GM23338 (cell line): ENCODE results near the gene PEAR1. TPM values are rescaled to one million over a fixed set of nuclear protein-coding genes. Genes with fewer than 3 reads are reported as not detected.

Source experiments
- ATAC-seq: fragments of 200-7000 bp; cut with Tn5 transposase; 3 replicates; pipeline ENCODE4 v1.9.1; 2020
- DNase-seq: peaks from one replicate; pipeline ENCODE4 v3.0.0-alpha.2; 2015; ENCODE audit warnings: low spot score
- H2AFZ ChIP-seq: fragments of 200-600 bp; sonication (generic); 2 replicates; pipeline ENCODE4 v1.8.0; 2016; ENCODE audit warnings: antibody characterized with exemption, mild to moderate bottlenecking, moderate library complexity
- H3F3A ChIP-seq: fragments of 200-600 bp; sonication (generic); replicated peaks from 2 replicates; pipeline ENCODE4 v1.8.0; 2017; ENCODE audit warnings: antibody characterized with exemption, mixed run types, low read depth
- H3K27ac ChIP-seq: fragments of 200-600 bp; sonication (generic); 2 replicates; pipeline ENCODE4 v1.6.1; 2016; ENCODE audit warnings: low read depth
- H3K27me3 ChIP-seq: fragments of 200-600 bp; sonication (generic); 2 replicates; pipeline ENCODE4 v1.8.0; 2016; ENCODE audit warnings: mild to moderate bottlenecking, mixed run types, moderate library complexity; ENCODE audit not compliant: insufficient read depth
- H3K36me3 ChIP-seq: fragments of 200-600 bp; sonication (generic); 2 replicates; pipeline ENCODE4 v1.8.0; 2016; ENCODE audit warnings: mild to moderate bottlenecking; ENCODE audit not compliant: insufficient read depth
- H3K4me1 ChIP-seq: fragments of 200-600 bp; sonication (generic); 2 replicates; pipeline ENCODE4 v1.8.0; 2016; ENCODE audit warnings: mild to moderate bottlenecking, moderate library complexity; ENCODE audit not compliant: insufficient read depth
- H3K4me2 ChIP-seq: fragments of 200-600 bp; sonication (generic); 2 replicates; pipeline ENCODE4 v1.7.1; 2017; ENCODE audit warnings: mixed run types
- H3K4me3 ChIP-seq: fragments of 200-600 bp; sonication (generic); 2 replicates; pipeline ENCODE4 v1.6.1; 2016; ENCODE audit warnings: mixed run types
- H3K79me2 ChIP-seq: fragments of 200-600 bp; sonication (generic); replicated peaks from 2 replicates; pipeline ENCODE4 v1.8.0; 2017; ENCODE audit warnings: mild to moderate bottlenecking; ENCODE audit not compliant: insufficient read depth
- H3K9me2 ChIP-seq: fragments of 200-600 bp; sonication (generic); 2 replicates; pipeline ENCODE4 v1.8.0; 2017; ENCODE audit not compliant: insufficient read depth
- H4K20me1 ChIP-seq: fragments of 200-600 bp; sonication (generic); replicated peaks from 2 replicates; pipeline ENCODE4 v1.8.0; 2017; ENCODE audit warnings: mild to moderate bottlenecking; ENCODE audit not compliant: insufficient read depth
- H3K27ac Mint-ChIP-seq: 2 replicates; pipeline ENCODE4 v1.8.0; 2020; ENCODE audit warnings: inconsistent platforms, mild to moderate bottlenecking, moderate library complexity, mixed read lengths
- H3K27me3 Mint-ChIP-seq: 3 replicates; pipeline ENCODE4 v1.8.0; 2022; ENCODE audit warnings: low read depth, mild to moderate bottlenecking, moderate library complexity, mixed read lengths, inconsistent platforms; ENCODE audit not compliant: insufficient read depth, poor library complexity
- H3K36me3 Mint-ChIP-seq: 3 replicates; pipeline ENCODE4 v1.8.0; 2021; ENCODE audit warnings: low read depth, mild to moderate bottlenecking, inconsistent platforms, moderate library complexity, mixed read lengths
- H3K4me1 Mint-ChIP-seq: 3 replicates; pipeline ENCODE4 v1.8.0; 2020; ENCODE audit warnings: mild to moderate bottlenecking, inconsistent platforms, mixed read lengths
- H3K4me3 Mint-ChIP-seq: 3 replicates; pipeline ENCODE4 v1.8.0; 2021; ENCODE audit warnings: moderate library complexity, mild to moderate bottlenecking, inconsistent platforms, mixed read lengths
- H3K9me3 Mint-ChIP-seq: 3 replicates; pipeline ENCODE4 v1.8.0; 2020; ENCODE audit warnings: moderate library complexity, mild to moderate bottlenecking, inconsistent platforms, mixed read lengths
- CREB1 ChIP-seq: fragments of 250-450 bp; sonication (Bioruptor Pico); IDR thresholded peaks from 2 replicates; pipeline ENCODE4 v1.5.0; 2020; ENCODE audit warnings: low read depth, mild to moderate bottlenecking, moderate library complexity
- EZH2 ChIP-seq: fragments of 200-600 bp; sonication (generic); IDR thresholded peaks from one replicate; pipeline ENCODE4 v1.8.0; 2017; ENCODE audit warnings: antibody characterized with exemption, mild to moderate bottlenecking, low read depth; ENCODE audit not compliant: unreplicated experiment
- EZH2phosphoT487 ChIP-seq: fragments of 200-600 bp; sonication (generic); IDR thresholded peaks from one replicate; pipeline ENCODE4 v1.8.1; 2018; ENCODE audit warnings: antibody characterized with exemption; ENCODE audit not compliant: unreplicated experiment
- JUNB ChIP-seq: IDR thresholded peaks from one replicate; pipeline ENCODE4 v1.6.1; 2016; ENCODE audit warnings: antibody characterized with exemption; ENCODE audit not compliant: unreplicated experiment
- POLR2AphosphoS5 ChIP-seq: IDR thresholded peaks from 2 replicates; pipeline ENCODE4 v1.6.1; 2016; ENCODE audit warnings: antibody characterized with exemption, low read depth
- STAT1 ChIP-seq: IDR thresholded peaks from one replicate; pipeline ENCODE4 v1.6.1; 2016; ENCODE audit warnings: antibody characterized with exemption; ENCODE audit not compliant: unreplicated experiment
- ZNF114 ChIP-seq: fragments of 250-450 bp; sonication (Bioruptor Pico); IDR thresholded peaks from 2 replicates; pipeline ENCODE4 v1.5.0; 2020; ENCODE audit warnings: mild to moderate bottlenecking, moderate library complexity
- ZNF331 ChIP-seq: fragments of 250-450 bp; sonication (Bioruptor Pico); IDR thresholded peaks from 2 replicates; pipeline ENCODE4 v1.5.0; 2020; ENCODE audit warnings: low read depth, mild to moderate bottlenecking, moderate library complexity
- polyA plus RNA-seq: library from polyadenylated mRNA; unstranded; fragments of >200 nt; fragmentation: Nextera tagmentation; extraction: Ambion mirVana; gene quantifications from 2 replicates; pipeline ENCODE4 v1.2.1, GENCODE V29; 2016
- total RNA-seq: library from RNA; depleted of rRNA; stranded (reverse); fragments of >200 nt; shearing (Covaris generic); gene quantifications from 2 replicates; pipeline ENCODE4 v1.2.3, GENCODE V29; 2014
- TF ChIP-seq, protein P1 (sequence below): IDR thresholded peaks from 2 replicates; pipeline ENCODE4 v1.6.1; 2016; ENCODE audit warnings: antibody characterized with exemption
- TF ChIP-seq, protein P2 (sequence below): IDR thresholded peaks from one replicate; pipeline ENCODE4 v1.6.1; 2018; ENCODE audit warnings: antibody characterized with exemption; ENCODE audit not compliant: unreplicated experiment

The PEAR1 gene
- total and polyA plus RNA-seq, 2 experiments from 2014 or later = 0.28 to 0.47 TPM

DNA sequence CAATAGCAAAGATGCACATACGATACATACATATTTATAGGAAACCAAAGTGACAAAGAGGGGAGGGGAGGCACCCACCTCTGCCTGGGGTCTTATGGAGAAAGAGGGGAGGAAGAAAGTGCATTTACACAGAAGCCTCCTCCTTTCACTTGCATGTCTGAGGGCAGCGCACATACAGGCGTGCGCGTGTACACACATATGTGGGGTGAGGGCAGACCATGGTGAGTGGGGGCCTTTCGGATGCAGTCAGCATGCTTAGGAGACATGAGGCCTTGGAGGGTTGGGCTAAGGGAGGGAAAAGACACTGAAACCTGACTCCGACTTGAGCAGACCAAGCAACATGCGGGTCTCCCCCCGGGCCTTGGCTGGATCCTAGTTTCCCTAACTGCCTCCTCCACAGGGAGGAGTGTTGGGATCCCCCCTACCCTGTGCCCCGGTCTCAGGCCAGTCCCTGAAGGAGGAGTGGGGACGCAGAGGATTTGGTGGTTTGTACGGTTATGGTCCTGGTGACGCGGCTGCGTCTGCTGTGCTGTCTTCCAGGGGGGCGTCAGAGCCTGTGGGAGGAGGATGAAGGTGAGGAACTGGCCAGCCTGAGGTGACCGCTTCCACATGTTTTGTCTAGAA lies 42.1 kb downstream of the PEAR1 start (continued):
- TF ChIP-seq JUNB (no peak), EZH2phosphoT487 (no peak), STAT1 (no peak), ZNF331 (CRISPR knock-in tag) (no peak), ZNF114 (CRISPR knock-in tag) (no peak), EZH2 (no peak), POLR2AphosphoS5 (no peak)
- TF ChIP-seq, protein P1, sequence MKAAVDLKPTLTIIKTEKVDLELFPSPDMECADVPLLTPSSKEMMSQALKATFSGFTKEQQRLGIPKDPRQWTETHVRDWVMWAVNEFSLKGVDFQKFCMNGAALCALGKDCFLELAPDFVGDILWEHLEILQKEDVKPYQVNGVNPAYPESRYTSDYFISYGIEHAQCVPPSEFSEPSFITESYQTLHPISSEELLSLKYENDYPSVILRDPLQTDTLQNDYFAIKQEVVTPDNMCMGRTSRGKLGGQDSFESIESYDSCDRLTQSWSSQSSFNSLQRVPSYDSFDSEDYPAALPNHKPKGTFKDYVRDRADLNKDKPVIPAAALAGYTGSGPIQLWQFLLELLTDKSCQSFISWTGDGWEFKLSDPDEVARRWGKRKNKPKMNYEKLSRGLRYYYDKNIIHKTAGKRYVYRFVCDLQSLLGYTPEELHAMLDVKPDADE = no peak
- TF ChIP-seq, protein P2, sequence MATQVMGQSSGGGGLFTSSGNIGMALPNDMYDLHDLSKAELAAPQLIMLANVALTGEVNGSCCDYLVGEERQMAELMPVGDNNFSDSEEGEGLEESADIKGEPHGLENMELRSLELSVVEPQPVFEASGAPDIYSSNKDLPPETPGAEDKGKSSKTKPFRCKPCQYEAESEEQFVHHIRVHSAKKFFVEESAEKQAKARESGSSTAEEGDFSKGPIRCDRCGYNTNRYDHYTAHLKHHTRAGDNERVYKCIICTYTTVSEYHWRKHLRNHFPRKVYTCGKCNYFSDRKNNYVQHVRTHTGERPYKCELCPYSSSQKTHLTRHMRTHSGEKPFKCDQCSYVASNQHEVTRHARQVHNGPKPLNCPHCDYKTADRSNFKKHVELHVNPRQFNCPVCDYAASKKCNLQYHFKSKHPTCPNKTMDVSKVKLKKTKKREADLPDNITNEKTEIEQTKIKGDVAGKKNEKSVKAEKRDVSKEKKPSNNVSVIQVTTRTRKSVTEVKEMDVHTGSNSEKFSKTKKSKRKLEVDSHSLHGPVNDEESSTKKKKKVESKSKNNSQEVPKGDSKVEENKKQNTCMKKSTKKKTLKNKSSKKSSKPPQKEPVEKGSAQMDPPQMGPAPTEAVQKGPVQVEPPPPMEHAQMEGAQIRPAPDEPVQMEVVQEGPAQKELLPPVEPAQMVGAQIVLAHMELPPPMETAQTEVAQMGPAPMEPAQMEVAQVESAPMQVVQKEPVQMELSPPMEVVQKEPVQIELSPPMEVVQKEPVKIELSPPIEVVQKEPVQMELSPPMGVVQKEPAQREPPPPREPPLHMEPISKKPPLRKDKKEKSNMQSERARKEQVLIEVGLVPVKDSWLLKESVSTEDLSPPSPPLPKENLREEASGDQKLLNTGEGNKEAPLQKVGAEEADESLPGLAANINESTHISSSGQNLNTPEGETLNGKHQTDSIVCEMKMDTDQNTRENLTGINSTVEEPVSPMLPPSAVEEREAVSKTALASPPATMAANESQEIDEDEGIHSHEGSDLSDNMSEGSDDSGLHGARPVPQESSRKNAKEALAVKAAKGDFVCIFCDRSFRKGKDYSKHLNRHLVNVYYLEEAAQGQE = no peak

DNA sequence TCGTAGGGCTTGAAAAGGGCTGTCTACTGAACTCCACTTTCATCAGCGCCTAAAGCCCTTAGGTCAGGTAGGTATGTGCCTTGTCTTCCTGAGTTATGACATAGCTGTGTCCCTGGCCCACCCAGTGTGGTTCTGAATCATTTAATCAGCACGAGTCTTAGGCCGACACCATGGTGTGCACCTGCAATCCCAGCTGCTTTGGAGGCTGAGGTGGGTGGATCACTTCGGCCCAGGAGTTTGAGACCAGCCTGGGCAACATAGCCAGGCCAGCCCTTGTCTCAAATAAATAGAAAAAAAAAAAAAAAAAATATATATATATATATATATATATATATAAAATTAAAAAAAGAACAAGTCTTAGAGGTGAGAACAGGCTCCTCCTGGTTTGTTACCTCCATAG lies 42.7 kb downstream of the PEAR1 start:
- Histone ChIP-seq H3K4me3 (no peak overlapping the region), H2AFZ (no peak overlapping the region), H3K9me2 (no peaks in the 10 kb centered on the region), H4K20me1 (no peaks in the 10 kb centered on the region; the same call in 1 of the 2 replicates), H3K79me2 (no peaks in the 10 kb centered on the region), H3K27ac (no peak overlapping the region), H3K4me1 (no peaks in the 10 kb centered on the region; the same call in 1 of the 2 replicates), H3K4me2 (no peak overlapping the region), H3K27me3 (peaks cover 3% of the 10 kb centered on the region; the same call in 1 of the 2 replicates), H3K36me3 (no peaks in the 10 kb centered on the region), H3F3A (no peaks in the 10 kb centered on the region)
- TF ChIP-seq JUNB (no peak), CREB1 (CRISPR knock-in tag) (no peak), ZNF331 (CRISPR knock-in tag) (no peak)
- TF ChIP-seq, protein P1 = no peak
- TF ChIP-seq, protein P2 = no peak
- Mint-ChIP-seq H3K27me3 (peaks cover 35% of the 10 kb centered on the region), H3K4me1 (peaks cover 35% of the 10 kb centered on the region), H3K36me3 (peaks cover 28% of the 10 kb centered on the region), H3K27ac (no peak overlapping the region), H3K4me3 (no peak overlapping the region), H3K9me3 (no peaks in the 10 kb centered on the region; the same call in 2 of the 3 replicates)
- no peak for DNase-seq
- no peak for ATAC-seq
